Measurements from ENCODE around the gene BABAM2. TPM values are rescaled to one million over a fixed set of nuclear protein-coding genes. Genes with fewer than 3 reads are reported as not detected.

The BABAM2 gene
- total and polyA plus RNA-seq, 2 of the 4 experiments (the other 2 are of a cell fraction), result 20.9 to 23.1 TPM

- in situ Hi-C loops (cut with MboI; ENCODE audit: low sequenced_read_pairs), result no loop called here
- Histone ChIP-seq H2BK15ac (ENCODE audit: low read depth, low read length) (no peak overlapping the region), H4K20me1 (ENCODE audit: insufficient read depth, low read length) (no peaks in the 10 kb centered on the region), H3K9me3 (ENCODE audit: control insufficient read depth, insufficient read depth, low read length) (no peaks in the 10 kb centered on the region), H3K4me2 (ENCODE audit: low read depth, low read length) (no peak overlapping the region), H2BK120ac (ENCODE audit: low read depth, low read length) (no peak overlapping the region), H2BK5ac (ENCODE audit: low read depth, low read length, poor library complexity, severe bottlenecking) (no peak overlapping the region), H3K9ac (ENCODE audit: low read depth, low read length) (no peak overlapping the region), H3K4me3 (ENCODE audit: insufficient read depth, low read depth, low read length) (no peak overlapping the region), H2AK9ac (replicated peaks; ENCODE audit: low read depth, low read length, poor library complexity) (no peak overlapping the region), H3K27ac (ENCODE audit: insufficient read depth, low read length) (no peak overlapping the region), H3K4ac (ENCODE audit: low read depth, low read length) (no peak overlapping the region), H2AFZ (replicated peaks; ENCODE audit: low read length, poor library complexity) (no peak overlapping the region), H3K23ac (ENCODE audit: low read depth, low read length) (no peak overlapping the region), H4K8ac (ENCODE audit: low read depth in 2 of 2, low read length in 2 of 2) (no peak overlapping the region), H4K5ac (ENCODE audit: low read depth, low read length) (no peak overlapping the region), H2AK5ac (ENCODE audit: low read depth, low read length) (no peak overlapping the region), H3K79me1 (ENCODE audit: low read depth in 1 of 2, low read length in 2 of 2) (no peaks in the 10 kb centered on the region), H3K56ac (ENCODE audit: extremely low read depth, insufficient read depth, low read length) (no peak overlapping the region), H3K18ac (ENCODE audit: low read depth, low read length) (no peak overlapping the region), H3K27me3 (ENCODE audit: control insufficient read depth, insufficient read depth, low read length) (no peaks in the 10 kb centered on the region), H2BK20ac (ENCODE audit: low read depth, low read length) (no peak overlapping the region), H3K36me3 (ENCODE audit: control insufficient read depth, insufficient read depth, low read length) (no peaks in the 10 kb centered on the region), H3K9me1 (ENCODE audit: insufficient read depth, low read length) (no peaks in the 10 kb centered on the region), H4K91ac (ENCODE audit: insufficient read depth, low read depth, low read length) (no peak overlapping the region), H3K4me1 (ENCODE audit: control insufficient read depth, insufficient read depth, low read length) (no peaks in the 10 kb centered on the region), H3K14ac (replicated peaks; ENCODE audit: low read depth, low read length) (no peak overlapping the region)
- no CpG with 5 or more reads among the region's 1 CpG for WGBS, 2 experiments (ENCODE audit: extremely low coverage in 2 of 2, insufficient read length in 1 of 2)
- intact Hi-C loops (cut with micrococcal nuclease), result loop anchor here (5.0 kb wide), 1 partner anchor 67 kb away; no protein-coding TSS in a partner anchor
- TF ChIP-seq RCOR1 (IDR thresholded peaks at IDR 0.05; ENCODE audit: insufficient replicate concordance, low read length) (no peak), MXI1 (IDR thresholded peaks at IDR 0.05; ENCODE audit: borderline replicate concordance, low read depth, low read length) (no peak), RFX5 (IDR thresholded peaks at IDR 0.05; ENCODE audit: low read depth, low read length) (no peak), CEBPB (IDR thresholded peaks at IDR 0.05; ENCODE audit: low read depth, low read length) (no peak), SMC3 (IDR thresholded peaks at IDR 0.05; ENCODE audit: low read depth, low read length) (no peak), BHLHE40 (IDR thresholded peaks at IDR 0.05; ENCODE audit: low read depth, low read length) (no peak)
- TF ChIP-seq, protein P1, sequence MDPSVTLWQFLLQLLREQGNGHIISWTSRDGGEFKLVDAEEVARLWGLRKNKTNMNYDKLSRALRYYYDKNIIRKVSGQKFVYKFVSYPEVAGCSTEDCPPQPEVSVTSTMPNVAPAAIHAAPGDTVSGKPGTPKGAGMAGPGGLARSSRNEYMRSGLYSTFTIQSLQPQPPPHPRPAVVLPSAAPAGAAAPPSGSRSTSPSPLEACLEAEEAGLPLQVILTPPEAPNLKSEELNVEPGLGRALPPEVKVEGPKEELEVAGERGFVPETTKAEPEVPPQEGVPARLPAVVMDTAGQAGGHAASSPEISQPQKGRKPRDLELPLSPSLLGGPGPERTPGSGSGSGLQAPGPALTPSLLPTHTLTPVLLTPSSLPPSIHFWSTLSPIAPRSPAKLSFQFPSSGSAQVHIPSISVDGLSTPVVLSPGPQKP (IDR thresholded peaks at IDR 0.05; ENCODE audit: borderline replicate concordance, low read depth, low read length), result no peak
- DNase-seq (no peak), ATAC-seq (ENCODE audit: low read depth) (no peak)
- dilution Hi-C loops (cut with HindIII; ENCODE audit: low sequenced_read_pairs, unreplicated experiment), result no loop called here
- POLR2A ChIA-PET (ENCODE audit: unreplicated experiment), result no interaction called here
- CTCF ChIA-PET, result no interaction called here
- BruUV-seq (replicated peaks), result no TSS peak
Observed at GRCh38 chr2:28074137-28074536, 183.6 kb downstream of the BABAM2 start.
